Caco-2 (cell line): ENCODE measurements around the gene SURF2. TPM values are rescaled to one million over a fixed set of nuclear protein-coding genes. Genes with fewer than 3 reads are reported as not detected.

Experiments used
- BruUV-seq: library from RNA; stranded (reverse); fragments of 400-500 nt; replicated peaks from 2 replicates; lab custom pipeline; 2021; lab: Mats Ljungman, UMichigan
- CTCF ChIA-PET: fragments of 300-600 bp; sonication (Branson Sonifier 250); formaldehyde crosslinking; loops from one replicate; lab custom pipeline; 2022; ENCODE audit warnings: antibody characterized with exemption; lab: Charles Lee
- POLR2A ChIA-PET: fragments of 300-600 bp; sonication (Branson Sonifier 250); formaldehyde crosslinking; loops from one replicate; lab custom pipeline; 2022; ENCODE audit warnings: antibody characterized with exemption; lab: Charles Lee
- DNase-seq, 2 experiments: peaks; one replicate each; pipeline versions ENCODE4 v3.0.0 to v3.0.0-alpha.2; 2020 to 2022
- H3K27me3 ChIP-seq: replicated peaks from 2 replicates; pipeline ENCODE4 v1.6.0; 2011; ENCODE audit warnings: low read length; ENCODE audit not compliant: control insufficient read depth, insufficient read depth
- H3K36me3 ChIP-seq: 2 replicates; pipeline ENCODE4 v1.5.1; 2011; ENCODE audit warnings: low read length; ENCODE audit not compliant: control insufficient read depth, insufficient read depth
- H3K4me1 ChIP-seq: fragments of 250-450 bp; sonication (Bioruptor Pico); 2 replicates; pipeline ENCODE4 v1.5.1; 2020; ENCODE audit warnings: mild to moderate bottlenecking
- H3K4me3 ChIP-seq: 2 replicates; pipeline ENCODE4 v1.5.1; 2011; ENCODE audit warnings: low read depth, mild to moderate bottlenecking, control low read depth, low read length
- H3K9me3 ChIP-seq: fragments of 250-450 bp; sonication (Bioruptor Pico); 2 replicates; pipeline ENCODE4 v1.5.1; 2020; ENCODE audit warnings: mild to moderate bottlenecking, moderate library complexity
- H3K27ac Mint-ChIP-seq: one replicate; pipeline ENCODE4 v1.8.0; 2022; ENCODE audit warnings: mixed read lengths; ENCODE audit not compliant: unreplicated experiment
- H3K27me3 Mint-ChIP-seq: one replicate; pipeline ENCODE4 v1.8.0; 2022; ENCODE audit warnings: mixed read lengths; ENCODE audit not compliant: insufficient read depth, unreplicated experiment
- H3K36me3 Mint-ChIP-seq: one replicate; pipeline ENCODE4 v1.8.0; 2022; ENCODE audit warnings: mild to moderate bottlenecking, mixed read lengths; ENCODE audit not compliant: insufficient read depth, unreplicated experiment
- H3K4me1 Mint-ChIP-seq: one replicate; pipeline ENCODE4 v1.8.0; 2022; ENCODE audit warnings: low read depth, mixed read lengths; ENCODE audit not compliant: unreplicated experiment
- H3K4me3 Mint-ChIP-seq: one replicate; pipeline ENCODE4 v1.8.0; 2022; ENCODE audit warnings: mild to moderate bottlenecking, moderate library complexity, mixed read lengths; ENCODE audit not compliant: unreplicated experiment
- H3K9me3 Mint-ChIP-seq: one replicate; pipeline ENCODE4 v1.8.0; 2022; ENCODE audit warnings: mixed read lengths; ENCODE audit not compliant: unreplicated experiment
- intact Hi-C: fragments of 100-400 bp; cut with micrococcal nuclease; formaldehyde crosslinking; loops from one replicate; pipeline ENCODE4 v1.10.0; 2022; ENCODE audit not compliant: unreplicated experiment
- total RNA-seq: library from RNA; stranded (reverse); gene quantifications from 2 replicates; pipeline ENCODE4 v1.2.3, GENCODE V29; 2022
- TF ChIP-seq, protein P1 (sequence below), 2 experiments: fragments of 200-600 bp in 1 of 2; IDR thresholded peaks; 1 replicate in 1 of 2; 2 replicates in 1 of 2; pipeline versions ENCODE4 v1.5.1 to v1.8.0; 2011 to 2022; ENCODE audit warnings: antibody characterized with exemption in 1 of 2, control low read depth in 1 of 2, inconsistent platforms in 1 of 2, low read depth in 1 of 2, low read length in 1 of 2, mild to moderate bottlenecking in 1 of 2, moderate library complexity in 1 of 2; ENCODE audit not compliant: insufficient read depth in 1 of 2, severe bottlenecking in 1 of 2, unreplicated experiment in 1 of 2

The SURF2 gene
- total RNA-seq, 1 experiment from 2014 or later: 34.4 TPM

- POLR2A ChIA-PET: no interaction called here
- no TSS peak for BruUV-seq
These were observed 41.0 kb downstream of the SURF2 start for GRCh38 chr9:133397370-133397769.

DNA sequence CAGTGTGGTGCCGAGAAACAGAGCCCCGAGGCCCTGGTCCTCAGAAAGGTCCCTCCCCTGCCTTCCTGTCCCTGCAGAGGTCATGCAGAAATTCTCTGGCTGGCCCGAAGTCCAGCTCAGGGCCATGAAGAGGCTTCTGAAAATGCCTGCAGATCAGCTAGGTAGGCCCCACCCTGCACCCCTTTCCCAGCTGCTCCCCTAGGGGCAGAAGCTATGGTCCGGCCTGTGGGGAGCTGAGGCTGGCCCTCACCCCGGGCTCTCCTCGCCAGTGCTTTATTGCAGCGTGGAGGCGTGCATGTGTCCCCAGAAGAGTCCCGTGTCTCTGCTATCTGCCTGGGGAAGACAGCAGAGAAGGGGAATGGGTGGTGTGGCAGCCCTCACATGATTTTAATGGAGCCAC lies 41.5 kb downstream of the SURF2 start:
- ChIA-PET POLR2A (no interaction called here), CTCF (interaction anchor here (1.4 kb wide), 1 partner anchor 20 kb away, joined by 3 read pairs; no protein-coding TSS in a partner anchor)
- Mint-ChIP-seq H3K9me3 (no peaks in the 10 kb centered on the region), H3K27me3 (no peaks in the 10 kb centered on the region), H3K36me3 (peaks cover 5% of the 10 kb centered on the region), H3K27ac (no peak overlapping the region), H3K4me1 (no peaks in the 10 kb centered on the region), H3K4me3 (no peak overlapping the region)
- H3K27me3 ChIP-seq: no peaks in the 10 kb centered on the region
- H3K4me3 ChIP-seq: no peak overlapping the region
- H3K9me3 ChIP-seq: no peaks in the 10 kb centered on the region
- no peaks in the 10 kb centered on the region; the same call in 1 of the 2 replicates for H3K4me1 ChIP-seq
- H3K36me3 ChIP-seq: no peaks in the 10 kb centered on the region
- TF ChIP-seq, protein P1, sequence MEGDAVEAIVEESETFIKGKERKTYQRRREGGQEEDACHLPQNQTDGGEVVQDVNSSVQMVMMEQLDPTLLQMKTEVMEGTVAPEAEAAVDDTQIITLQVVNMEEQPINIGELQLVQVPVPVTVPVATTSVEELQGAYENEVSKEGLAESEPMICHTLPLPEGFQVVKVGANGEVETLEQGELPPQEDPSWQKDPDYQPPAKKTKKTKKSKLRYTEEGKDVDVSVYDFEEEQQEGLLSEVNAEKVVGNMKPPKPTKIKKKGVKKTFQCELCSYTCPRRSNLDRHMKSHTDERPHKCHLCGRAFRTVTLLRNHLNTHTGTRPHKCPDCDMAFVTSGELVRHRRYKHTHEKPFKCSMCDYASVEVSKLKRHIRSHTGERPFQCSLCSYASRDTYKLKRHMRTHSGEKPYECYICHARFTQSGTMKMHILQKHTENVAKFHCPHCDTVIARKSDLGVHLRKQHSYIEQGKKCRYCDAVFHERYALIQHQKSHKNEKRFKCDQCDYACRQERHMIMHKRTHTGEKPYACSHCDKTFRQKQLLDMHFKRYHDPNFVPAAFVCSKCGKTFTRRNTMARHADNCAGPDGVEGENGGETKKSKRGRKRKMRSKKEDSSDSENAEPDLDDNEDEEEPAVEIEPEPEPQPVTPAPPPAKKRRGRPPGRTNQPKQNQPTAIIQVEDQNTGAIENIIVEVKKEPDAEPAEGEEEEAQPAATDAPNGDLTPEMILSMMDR (IDR thresholded peaks at IDR 0.05; ENCODE audit: insufficient read depth in 1 of 2, low read depth in 1 of 2, low read length in 1 of 2, severe bottlenecking in 1 of 2, unreplicated experiment in 1 of 2): no peak
- no TSS peak for BruUV-seq
- no peak for DNase-seq
- intact Hi-C loops: no loop called here

More at GRCh38 chr9:133397370-133397769, 41.0 kb downstream of the SURF2 start:
- intact Hi-C loops: no loop called here
- Histone ChIP-seq H3K4me3 (no peak overlapping the region), H3K27me3 (no peaks in the 10 kb centered on the region), H3K36me3 (no peaks in the 10 kb centered on the region), H3K4me1 (no peaks in the 10 kb centered on the region; the same call in 1 of the 2 replicates), H3K9me3 (no peaks in the 10 kb centered on the region)
- CTCF ChIA-PET: interaction anchor here (1.0 to 1.4 kb wide), 2 partner anchors 19 to 63 kb away, joined by 3 to 5 read pairs; partner anchors contain the start of gene CACFD1
- Mint-ChIP-seq H3K4me3 (no peak overlapping the region), H3K27me3 (no peaks in the 10 kb centered on the region), H3K4me1 (no peaks in the 10 kb centered on the region), H3K36me3 (peaks cover 5% of the 10 kb centered on the region), H3K27ac (no peak overlapping the region), H3K9me3 (no peaks in the 10 kb centered on the region)
- TF ChIP-seq, protein P1 (IDR thresholded peaks at IDR 0.05; ENCODE audit: insufficient read depth in 1 of 2, low read depth in 1 of 2, low read length in 1 of 2, severe bottlenecking in 1 of 2, unreplicated experiment in 1 of 2): no peak
- DNase-seq: no peak

GRCh38 chr9:133400292-133400691 lies 43.9 kb downstream of the SURF2 start:
- Histone ChIP-seq H3K27me3 (no peaks in the 10 kb centered on the region), H3K4me1 (no peaks in the 10 kb centered on the region; the same call in 1 of the 2 replicates), H3K4me3 (no peak overlapping the region), H3K9me3 (no peaks in the 10 kb centered on the region), H3K36me3 (no peaks in the 10 kb centered on the region)
- BruUV-seq: no TSS peak
- CTCF ChIA-PET: interaction anchor here (0.9 kb wide), 1 partner anchor 63 kb away, joined by 3 read pairs; no protein-coding TSS in a partner anchor
- H3K9me3 Mint-ChIP-seq: no peaks in the 10 kb centered on the region
- TF ChIP-seq, protein P1 (IDR thresholded peaks at IDR 0.05; ENCODE audit: insufficient read depth in 1 of 2, low read depth in 1 of 2, low read length in 1 of 2, severe bottlenecking in 1 of 2, unreplicated experiment in 1 of 2): no peak
- H3K27ac Mint-ChIP-seq: no peak overlapping the region
- H3K4me3 Mint-ChIP-seq: no peak overlapping the region
- H3K27me3 Mint-ChIP-seq: no peaks in the 10 kb centered on the region
- POLR2A ChIA-PET: no interaction called here
- no peak for DNase-seq
- peaks cover 23% of the 10 kb centered on the region for H3K36me3 Mint-ChIP-seq
- no peaks in the 10 kb centered on the region for H3K4me1 Mint-ChIP-seq
- intact Hi-C loops: no loop called here
